ENCODE data around the gene FZD7.

DNA sequence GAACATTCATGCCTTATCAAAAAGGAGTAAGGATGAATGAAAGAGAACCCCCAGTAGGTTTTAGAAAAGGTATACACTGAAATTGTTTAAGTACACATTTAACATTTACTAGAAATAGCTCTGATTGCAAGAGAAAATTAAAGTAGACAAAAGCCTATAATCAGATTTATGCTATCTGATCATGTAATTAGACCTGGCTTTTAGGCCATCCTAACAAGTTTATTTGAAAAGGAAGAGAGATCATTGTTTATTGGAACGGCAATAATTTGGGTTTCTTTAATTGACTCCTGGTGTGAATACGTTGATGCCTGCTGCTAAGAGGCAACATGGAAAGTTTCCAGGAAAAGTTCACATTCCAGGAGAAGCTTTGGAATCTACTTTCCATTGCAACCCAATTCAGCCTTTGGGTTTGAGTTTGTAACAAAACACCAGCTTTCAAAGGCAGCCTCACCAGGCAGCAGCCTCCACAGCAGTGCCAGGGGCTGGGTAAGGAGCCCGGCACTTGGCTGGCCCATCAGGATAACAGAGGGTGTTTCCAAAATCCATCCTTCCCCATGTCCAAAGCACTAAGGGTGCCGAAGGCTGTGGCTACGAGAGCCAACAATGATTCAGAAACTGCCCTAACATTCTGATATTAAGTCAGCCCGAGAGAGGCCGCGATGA, 18.0 kb downstream of the FZD7 start:
- no peak for TF ChIP-seq POLR2A (IDR thresholded peaks at IDR 0.05)
- TF ChIP-seq, protein P1, sequence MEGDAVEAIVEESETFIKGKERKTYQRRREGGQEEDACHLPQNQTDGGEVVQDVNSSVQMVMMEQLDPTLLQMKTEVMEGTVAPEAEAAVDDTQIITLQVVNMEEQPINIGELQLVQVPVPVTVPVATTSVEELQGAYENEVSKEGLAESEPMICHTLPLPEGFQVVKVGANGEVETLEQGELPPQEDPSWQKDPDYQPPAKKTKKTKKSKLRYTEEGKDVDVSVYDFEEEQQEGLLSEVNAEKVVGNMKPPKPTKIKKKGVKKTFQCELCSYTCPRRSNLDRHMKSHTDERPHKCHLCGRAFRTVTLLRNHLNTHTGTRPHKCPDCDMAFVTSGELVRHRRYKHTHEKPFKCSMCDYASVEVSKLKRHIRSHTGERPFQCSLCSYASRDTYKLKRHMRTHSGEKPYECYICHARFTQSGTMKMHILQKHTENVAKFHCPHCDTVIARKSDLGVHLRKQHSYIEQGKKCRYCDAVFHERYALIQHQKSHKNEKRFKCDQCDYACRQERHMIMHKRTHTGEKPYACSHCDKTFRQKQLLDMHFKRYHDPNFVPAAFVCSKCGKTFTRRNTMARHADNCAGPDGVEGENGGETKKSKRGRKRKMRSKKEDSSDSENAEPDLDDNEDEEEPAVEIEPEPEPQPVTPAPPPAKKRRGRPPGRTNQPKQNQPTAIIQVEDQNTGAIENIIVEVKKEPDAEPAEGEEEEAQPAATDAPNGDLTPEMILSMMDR (IDR thresholded peaks at IDR 0.05): no peak
